Ammon's horn (tissue), 1 donor: ENCODE measurements around the gene GCNT1.
"Not testable (repeated sequence)": the region's sequence is repeated elsewhere in the genome, so short reads cannot be mapped to it uniquely, and the experiment has no call there.

Source experiments
- DNase-seq: peaks from one replicate; pipeline ENCODE4 v3.0.0-alpha.2; 2016; ENCODE audit warnings: low spot score

Gene GCNT1

DNA sequence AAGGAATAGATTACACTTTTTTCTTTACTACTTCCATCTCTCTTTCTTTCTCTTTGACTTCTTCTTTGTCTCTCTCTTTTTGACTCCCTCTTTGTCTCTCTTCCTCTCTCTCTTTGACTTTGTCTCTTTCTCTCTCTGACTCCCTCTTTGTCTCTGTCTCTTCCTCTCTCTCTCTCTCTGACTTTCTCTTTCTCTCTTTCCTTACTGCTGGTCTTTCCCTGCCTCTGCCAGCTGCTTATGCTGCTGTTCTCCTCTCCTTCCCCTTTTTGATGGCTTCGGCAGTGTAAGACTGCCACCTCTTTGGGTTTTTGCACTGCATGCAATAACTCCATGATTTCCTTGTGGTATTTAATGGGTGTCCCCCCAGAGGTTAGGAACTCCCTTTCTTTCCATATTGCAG lies 32.1 kb downstream of the GCNT1 start:
- DNase-seq = not testable (repeated sequence)

DNA sequence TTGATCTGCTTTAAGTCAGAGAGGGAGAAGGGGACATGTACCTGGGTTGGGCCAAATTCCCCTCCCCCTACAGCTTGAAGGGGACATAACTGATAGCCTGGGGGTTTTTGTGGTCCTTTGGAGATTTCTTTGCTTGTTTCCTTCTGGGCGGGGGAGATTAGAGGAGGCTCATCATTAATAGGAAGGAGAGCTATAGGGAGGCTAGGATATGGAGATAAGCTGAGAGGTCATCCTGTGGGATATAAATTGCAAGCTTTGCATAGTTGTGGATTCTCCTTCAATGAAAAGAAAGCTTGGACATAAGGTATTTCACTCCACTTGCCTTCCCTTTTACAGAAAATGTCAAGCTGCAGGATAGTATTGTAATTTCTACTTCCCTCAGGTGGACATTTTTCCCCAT lies 34.5 kb downstream of the GCNT1 start:
- not testable (repeated sequence) for DNase-seq

DNA sequence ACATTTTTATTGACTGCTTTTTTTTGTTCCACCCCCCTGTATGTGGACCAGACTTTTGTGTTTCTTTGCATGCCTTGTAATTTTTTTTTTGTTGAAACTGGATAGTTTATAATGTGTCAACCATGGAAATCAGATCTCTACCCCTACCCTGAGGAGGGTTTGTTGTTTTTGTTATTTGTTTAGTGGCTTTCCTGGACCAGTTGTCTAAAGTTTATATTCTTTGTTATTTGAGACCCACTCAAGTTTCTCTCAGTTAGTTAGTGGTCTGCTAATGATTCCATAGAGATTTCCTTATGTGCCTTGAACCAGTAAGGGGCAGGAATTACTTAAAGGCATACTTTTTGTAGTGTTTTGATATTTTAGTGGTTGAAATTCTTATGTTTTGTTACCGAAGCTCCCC lies 41.1 kb downstream of the GCNT1 start:
- no peak for DNase-seq

DNA sequence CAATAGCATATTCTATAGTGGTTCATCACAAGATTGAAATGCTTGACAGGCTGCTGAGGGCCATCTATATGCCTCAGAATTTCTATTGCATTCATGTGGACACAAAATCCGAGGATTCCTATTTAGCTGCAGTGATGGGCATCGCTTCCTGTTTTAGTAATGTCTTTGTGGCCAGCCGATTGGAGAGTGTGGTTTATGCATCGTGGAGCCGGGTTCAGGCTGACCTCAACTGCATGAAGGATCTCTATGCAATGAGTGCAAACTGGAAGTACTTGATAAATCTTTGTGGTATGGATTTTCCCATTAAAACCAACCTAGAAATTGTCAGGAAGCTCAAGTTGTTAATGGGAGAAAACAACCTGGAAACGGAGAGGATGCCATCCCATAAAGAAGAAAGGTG lies 43.8 kb downstream of the GCNT1 start:
- DNase-seq = no peak

GRCh38 chr9:76510041-76510440 lies 51.1 kb downstream of the GCNT1 start:
- no peak for DNase-seq

GRCh38 chr9:76510446-76510845 lies 51.5 kb downstream of the GCNT1 start:
- DNase-seq = peak; percentile 7

GRCh38 chr9:76512826-76513225 lies 53.8 kb downstream of the GCNT1 start:
- DNase-seq = no peak

- peak; percentile 30 for DNase-seq
Measured at GRCh38 chr9:76516350-76516749, 57.4 kb downstream of the GCNT1 start.

- DNase-seq = no peak
Measured at GRCh38 chr9:76516871-76517270, 57.9 kb downstream of the GCNT1 start.

DNA sequence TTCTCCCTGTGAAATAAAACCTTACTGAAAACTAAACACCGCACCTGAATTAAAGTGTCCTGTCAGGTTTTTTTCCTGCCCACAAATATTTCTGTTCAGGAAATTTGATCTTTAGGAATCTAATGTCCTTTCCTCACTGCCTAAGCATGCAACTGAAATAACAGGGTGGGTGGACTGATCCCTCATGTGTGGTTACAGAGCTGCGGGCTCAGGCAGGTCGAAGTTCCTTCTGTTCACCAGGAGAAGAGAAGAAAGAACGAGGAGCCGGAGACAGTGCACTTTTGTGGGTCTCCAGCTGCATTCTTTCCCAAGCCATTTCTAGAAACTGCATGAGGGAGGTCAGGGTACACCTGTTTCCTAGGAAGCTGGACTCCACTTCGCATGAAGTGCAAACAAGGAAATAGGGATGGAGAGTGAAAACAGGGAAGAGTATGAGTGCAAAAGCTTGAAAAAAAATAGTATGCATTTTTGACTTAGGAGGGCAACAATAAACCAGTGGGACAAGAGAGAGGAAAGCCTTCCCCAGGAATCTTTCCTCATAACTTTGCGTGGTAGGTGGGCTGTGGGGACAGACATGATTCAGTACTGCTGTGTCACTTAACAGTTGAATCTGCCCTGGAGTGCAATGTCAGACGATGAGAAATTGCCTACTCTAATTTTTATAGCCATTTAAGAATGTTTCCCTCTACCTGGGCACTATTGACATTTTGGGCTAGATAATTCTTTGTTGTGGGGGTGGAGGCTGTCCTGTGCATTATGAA lies 60.3 kb downstream of the GCNT1 start:
- no peak for DNase-seq

GRCh38 chr9:76521244-76521681 lies 62.3 kb downstream of the GCNT1 start:
- DNase-seq = no peak

- no peak for DNase-seq
Measured at GRCh38 chr9:76521906-76522305, 62.9 kb downstream of the GCNT1 start.

- DNase-seq = not testable (repeated sequence)
Measured at GRCh38 chr9:76523617-76524200, 64.7 kb downstream of the GCNT1 start.

- no peak for DNase-seq
Measured at GRCh38 chr9:76525196-76525595, 66.2 kb downstream of the GCNT1 start.

DNA sequence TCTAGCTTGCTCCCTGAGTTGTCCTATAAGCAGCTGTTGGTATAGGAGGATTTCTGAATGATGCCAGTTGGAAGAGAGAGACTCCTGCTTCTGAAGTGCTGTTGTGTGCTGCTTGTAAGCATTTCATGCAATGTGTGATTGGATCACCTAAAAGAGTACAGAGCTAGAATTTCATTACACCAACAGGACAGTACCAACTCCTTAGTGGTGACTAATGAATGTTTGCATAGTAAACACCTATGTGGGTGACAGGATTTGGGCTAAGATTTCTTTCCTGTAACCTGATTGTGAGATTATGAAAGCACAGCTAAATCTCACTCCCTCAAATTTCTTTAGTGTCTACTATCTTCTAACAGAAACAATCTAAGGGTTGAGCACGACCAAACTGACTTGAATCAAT lies 67.0 kb downstream of the GCNT1 start:
- DNase-seq = no peak

DNA sequence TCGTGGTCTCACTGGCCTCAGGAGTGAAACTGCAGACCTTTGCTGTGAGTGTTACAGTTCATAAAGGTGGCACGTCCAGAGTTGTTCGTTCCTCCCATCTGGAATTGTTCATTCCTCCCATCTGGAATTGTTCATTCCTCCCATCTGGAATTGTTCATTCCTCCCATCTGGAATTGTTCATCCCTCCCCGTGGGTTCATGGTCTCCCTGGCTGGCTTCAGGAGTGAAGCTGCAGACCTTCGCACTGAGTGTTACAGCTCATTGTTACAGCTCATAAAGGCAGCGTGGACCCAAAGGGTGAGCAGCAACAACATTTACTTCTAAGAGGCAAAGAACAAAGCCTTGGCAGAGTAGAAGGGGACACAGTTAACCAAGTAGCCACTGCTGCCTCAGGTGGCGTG lies 69.1 kb downstream of the GCNT1 start:
- DNase-seq = no peak

- DNase-seq = no peak
Measured at GRCh38 chr9:76528642-76529190, 69.7 kb downstream of the GCNT1 start.

GRCh38 chr9:76529653-76530052 lies 70.7 kb downstream of the GCNT1 start:
- DNase-seq = no peak

GRCh38 chr9:76530458-76531110 lies 71.6 kb downstream of the GCNT1 start:
- DNase-seq = peak; percentile 11

- DNase-seq = peak; percentile 4
Measured at GRCh38 chr9:76531231-76531780, 72.3 kb downstream of the GCNT1 start.

GRCh38 chr9:76532877-76533276 lies 73.9 kb downstream of the GCNT1 start:
- DNase-seq = not testable (repeated sequence)

DNA sequence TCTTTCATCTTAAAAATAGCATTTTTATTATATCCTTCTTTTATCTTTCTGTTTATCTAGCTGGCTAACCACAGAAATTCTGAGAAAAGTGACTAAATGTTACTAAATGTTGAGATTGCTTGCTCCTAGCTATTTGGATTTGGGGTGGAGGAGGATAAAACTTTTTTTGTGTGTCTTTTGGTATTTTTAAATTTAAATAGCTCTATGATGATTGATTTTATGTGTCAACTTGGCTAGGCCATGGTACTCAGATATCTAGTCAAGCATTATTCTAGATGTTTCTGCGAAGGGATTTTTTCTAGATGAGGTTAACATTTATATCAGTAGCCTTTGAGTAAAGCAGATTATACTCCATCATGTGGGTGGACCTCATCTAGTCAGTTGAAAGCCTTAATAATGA lies 75.0 kb downstream of the GCNT1 start:
- no peak for DNase-seq
